Heart left ventricle (tissue), 13 donors: ENCODE data around the gene NBL1.

Source experiments
- POLR2A ChIP-seq, 2 donors: fragments of 450-650 bp; IDR thresholded peaks; one replicate each; pipeline ENCODE4 v1.6.1; 2017; ENCODE audit warnings: antibody characterized with exemption in 2 of 2, mild to moderate bottlenecking in 2 of 2, moderate library complexity in 2 of 2
- TF ChIP-seq, protein P1 (sequence below), 12 donors: fragments of 200-600 bp; sonication (generic) in 4 of 12; IDR thresholded peaks; one replicate each; pipeline versions ENCODE4 v1.5.0 to v1.8.0; 2018 to 2022; ENCODE audit warnings: antibody characterized with exemption in 12 of 12, mild to moderate bottlenecking in 5 of 12
- donor health status: ischemic (EF 13 %, LVEDD 7.1; RV severe dilation, severe dysfunction).
- donor health status: DM: no; HTN: yes; CAD: no.
- donor health status: DM: no; HTN: no; CAD: no.
- donor health status: ischemic (EF 25% LVEDD 6.9; RV normal size, moderate dysfunction).
- donor health status: ischemic (EF 25% LVEDD 5.7; RV mildly dilated, moderate dysfunction).
- donor health status: ischemic (EF 35%, LVEDD 5.7; RV mildly dilated, moderate dysfunction).
- donor health status: nonischemic (EF 11% LVEDD 7.7; RV severe dilation, severe dysfunction).
- donor health status: DM: yes; HTN: yes; CAD: no.
- donor health status: PGD.
- donor health status: ischemic (EF 29% LVEDD 5.4; RV normal size, mild dysfunction).
- donor health status: nonischemic (EF 23%, LVEDD 6.1; RV moderate dilation, normal function).

DNA sequence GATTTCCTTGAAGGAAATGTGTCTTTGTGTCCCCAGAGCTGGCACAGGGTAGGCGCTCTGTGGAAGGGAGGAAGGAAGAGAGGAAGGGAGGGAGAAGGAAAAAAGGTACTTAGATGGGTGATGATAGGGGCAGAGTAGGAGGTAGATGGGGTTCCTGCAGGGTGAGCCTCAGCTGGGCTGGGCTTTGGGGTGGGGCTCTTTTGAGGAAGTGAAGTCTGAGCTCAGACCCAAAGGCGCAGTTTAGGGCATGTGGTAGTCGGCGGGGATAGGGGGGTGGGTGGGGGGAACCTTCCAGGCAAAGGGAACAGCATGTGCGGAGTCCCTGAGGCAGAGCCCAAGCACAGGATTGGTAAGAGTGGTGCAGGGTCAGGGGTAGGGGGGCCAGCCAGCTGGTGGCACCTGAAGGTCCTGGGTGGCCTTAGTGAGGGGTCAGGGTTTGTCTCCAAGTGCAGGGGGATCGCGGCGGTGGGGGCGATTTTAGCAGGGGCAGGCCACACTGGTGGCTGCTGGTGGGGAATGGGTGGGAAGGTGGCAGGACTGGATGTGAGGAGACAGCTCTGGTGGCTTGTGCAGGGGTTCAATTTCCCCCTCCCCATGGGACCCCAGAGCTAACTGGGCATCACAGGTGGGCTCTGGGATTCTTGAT is 12.1 kb downstream of the NBL1 start:
- TF ChIP-seq, protein P1, sequence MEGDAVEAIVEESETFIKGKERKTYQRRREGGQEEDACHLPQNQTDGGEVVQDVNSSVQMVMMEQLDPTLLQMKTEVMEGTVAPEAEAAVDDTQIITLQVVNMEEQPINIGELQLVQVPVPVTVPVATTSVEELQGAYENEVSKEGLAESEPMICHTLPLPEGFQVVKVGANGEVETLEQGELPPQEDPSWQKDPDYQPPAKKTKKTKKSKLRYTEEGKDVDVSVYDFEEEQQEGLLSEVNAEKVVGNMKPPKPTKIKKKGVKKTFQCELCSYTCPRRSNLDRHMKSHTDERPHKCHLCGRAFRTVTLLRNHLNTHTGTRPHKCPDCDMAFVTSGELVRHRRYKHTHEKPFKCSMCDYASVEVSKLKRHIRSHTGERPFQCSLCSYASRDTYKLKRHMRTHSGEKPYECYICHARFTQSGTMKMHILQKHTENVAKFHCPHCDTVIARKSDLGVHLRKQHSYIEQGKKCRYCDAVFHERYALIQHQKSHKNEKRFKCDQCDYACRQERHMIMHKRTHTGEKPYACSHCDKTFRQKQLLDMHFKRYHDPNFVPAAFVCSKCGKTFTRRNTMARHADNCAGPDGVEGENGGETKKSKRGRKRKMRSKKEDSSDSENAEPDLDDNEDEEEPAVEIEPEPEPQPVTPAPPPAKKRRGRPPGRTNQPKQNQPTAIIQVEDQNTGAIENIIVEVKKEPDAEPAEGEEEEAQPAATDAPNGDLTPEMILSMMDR (IDR thresholded peaks at IDR 0.05) = no peak
- TF ChIP-seq POLR2A (IDR thresholded peaks at IDR 0.05) = no peak
